A549 (cell line): ENCODE data around the gene LRP1. TPM values are rescaled to one million over a fixed set of nuclear protein-coding genes. Genes with fewer than 3 reads are reported as not detected.

ENCODE experiments used
- ATAC-seq, 2 experiments: fragments of 200-7000 bp in 1 of 2; fragments of >200 bp in 1 of 2; cut with Nextera tagmentation in 1 of 2; cut with Tn5 transposase in 1 of 2; 3 replicates each; pipeline versions ENCODE4 v1.8.0 to v1.9.1; 2018 to 2020; ENCODE audit warnings: mild to moderate bottlenecking in 1 of 2, moderate library complexity in 1 of 2
- CTCF ChIA-PET: fragments of 300-600 bp; sonication (Branson Sonifier 250); formaldehyde crosslinking; extraction: SDS; loops from one replicate; lab custom pipeline; 2021; ENCODE audit warnings: antibody characterized with exemption, inconsistent platforms; lab: Yijun Ruan, JAX
- POLR2A ChIA-PET: fragments of 350-600 bp; formaldehyde crosslinking; extraction: SDS; loops from one replicate; lab custom pipeline; 2021; ENCODE audit warnings: antibody characterized with exemption, inconsistent platforms; lab: Yijun Ruan, JAX
- DNase-seq, 2 experiments: peaks; one replicate each; pipeline versions ENCODE4 v3.0.0 to v3.0.0-alpha.2; 2011 to 2016; ENCODE audit warnings: low read depth in 1 of 2, low spot score in 1 of 2
- FAIRE-seq: peaks from 2 replicates; lab custom pipeline; 2011; peaks lifted over from hg19 to GRCh38; lab: Jason Lieb, UNC
- H3K27ac ChIP-seq, 2 experiments: fragments of >200 bp; sonication (Bioruptor Twin); formaldehyde crosslinking; 3 replicates each; pipeline ENCODE4 v1.5.1; 2016 to 2017
- H3K4me1 ChIP-seq: fragments of >200 bp; sonication (Bioruptor Twin); formaldehyde crosslinking; 3 replicates; pipeline ENCODE4 v1.6.1; 2016
- H3K4me2 ChIP-seq: fragments of >200 bp; sonication (Bioruptor Twin); formaldehyde crosslinking; 3 replicates; pipeline ENCODE4 v1.6.1; 2016
- H3K4me3 ChIP-seq: fragments of >200 bp; sonication (Bioruptor Twin); formaldehyde crosslinking; 3 replicates; pipeline ENCODE4 v1.5.1; 2016
- H3K9me3 ChIP-seq: fragments of >200 bp; sonication (Bioruptor Twin); formaldehyde crosslinking; 3 replicates; pipeline ENCODE4 v1.6.1; 2016
- ATOH8 ChIP-seq: fragments of 250-450 bp; sonication (Bioruptor Pico); IDR thresholded peaks from 2 replicates; pipeline ENCODE4 v1.5.0; 2020; ENCODE audit warnings: low read depth, mild to moderate bottlenecking, moderate library complexity
- CBX8 ChIP-seq: fragments of 200-600 bp; sonication (generic); IDR thresholded peaks from 2 replicates; pipeline ENCODE4 v1.6.1; 2016
- CEBPB ChIP-seq, 2 experiments: fragments of >200 bp in 1 of 2; sonication (Bioruptor Twin) in 1 of 2; formaldehyde crosslinking in 1 of 2; IDR thresholded peaks; 2 replicates each; pipeline ENCODE4 v1.6.1; 2012 to 2016
- CHD2 ChIP-seq: fragments of 150-350 bp; IDR thresholded peaks from 2 replicates; pipeline ENCODE4 v1.6.1; 2014; ENCODE audit warnings: low read length; ENCODE audit not compliant: partially characterized antibody
- CTCF ChIP-seq: fragments of >200 bp; sonication (Bioruptor Twin); formaldehyde crosslinking; IDR thresholded peaks from 3 replicates; pipeline ENCODE4 v1.5.1; 2016
- EP300 ChIP-seq, 2 experiments: fragments of >200 bp; sonication (Bioruptor Twin); formaldehyde crosslinking; IDR thresholded peaks; 2 replicates in 1 of 2; 3 replicates in 1 of 2; pipeline ENCODE4 v1.6.1; 2016 to 2017
- FOXS1 ChIP-seq: fragments of 250-450 bp; sonication (Bioruptor Pico); IDR thresholded peaks from 2 replicates; pipeline ENCODE4 v1.5.0; 2020; ENCODE audit warnings: mild to moderate bottlenecking, moderate library complexity
- HDAC2 ChIP-seq: fragments of 200-600 bp; sonication (generic); IDR thresholded peaks from 2 replicates; pipeline ENCODE4 v1.6.1; 2016
- HES2 ChIP-seq: fragments of >200 bp; sonication (Bioruptor Twin); formaldehyde crosslinking; IDR thresholded peaks from 2 replicates; pipeline ENCODE4 v1.6.1; 2016
- HEYL ChIP-seq: fragments of 250-450 bp; sonication (Bioruptor Pico); IDR thresholded peaks from 2 replicates; pipeline ENCODE4 v1.8.0; 2021; ENCODE audit warnings: mild to moderate bottlenecking, moderate library complexity
- HOXA7 ChIP-seq: fragments of 250-450 bp; sonication (Bioruptor Pico); IDR thresholded peaks from 2 replicates; pipeline ENCODE4 v1.5.0; 2020; ENCODE audit warnings: mild to moderate bottlenecking, moderate library complexity
- HOXB13 ChIP-seq: fragments of 250-450 bp; sonication (Bioruptor Pico); IDR thresholded peaks from 2 replicates; pipeline ENCODE4 v1.5.0; 2020; ENCODE audit warnings: low read depth, mild to moderate bottlenecking, moderate library complexity
- HOXB5 ChIP-seq: fragments of 250-450 bp; sonication (Bioruptor Pico); IDR thresholded peaks from 2 replicates; pipeline ENCODE4 v1.5.0; 2020; ENCODE audit warnings: mild to moderate bottlenecking, moderate library complexity
- JUNB ChIP-seq: fragments of >200 bp; sonication (Bioruptor Twin); formaldehyde crosslinking; IDR thresholded peaks from 2 replicates; pipeline ENCODE4 v1.6.1; 2016
- MAFK ChIP-seq: fragments of 450-650 bp; IDR thresholded peaks from 2 replicates; pipeline ENCODE4 v1.6.1; 2014; ENCODE audit not compliant: partially characterized antibody
- MAX ChIP-seq: IDR thresholded peaks from 2 replicates; pipeline ENCODE4 v1.6.1; 2012
- NFE2L2 ChIP-seq: fragments of 150-350 bp; conservative IDR thresholded peaks from 2 replicates; pipeline ENCODE4 v1.6.1; 2014; ENCODE audit warnings: low read length
- POLR2A ChIP-seq: IDR thresholded peaks from 2 replicates; pipeline ENCODE4 v1.6.1; 2012; ENCODE audit warnings: mild to moderate bottlenecking, low read length
- POLR2AphosphoS2 ChIP-seq: conservative IDR thresholded peaks from 2 replicates; pipeline ENCODE4 v1.6.1; 2012; ENCODE audit warnings: low read length, improper control_type of control experiment, inconsistent platforms
- RAD21 ChIP-seq, 2 experiments: fragments of >200 bp in 1 of 2; sonication (Bioruptor Twin) in 1 of 2; formaldehyde crosslinking in 1 of 2; IDR thresholded peaks in 1 of 2; conservative IDR thresholded peaks in 1 of 2; 2 replicates in 1 of 2; 3 replicates in 1 of 2; pipeline ENCODE4 v1.6.1; 2012 to 2018; ENCODE audit warnings: inconsistent platforms in 1 of 2
- RARB ChIP-seq: fragments of 250-450 bp; sonication (Bioruptor Pico); IDR thresholded peaks from 2 replicates; pipeline ENCODE4 v1.8.0; 2021; ENCODE audit warnings: mild to moderate bottlenecking, moderate library complexity
- RNF2 ChIP-seq: fragments of 200-600 bp; sonication (generic); IDR thresholded peaks from 2 replicates; pipeline ENCODE4 v1.6.1; 2016; ENCODE audit warnings: low read depth, mild to moderate bottlenecking, antibody characterized with exemption, moderate library complexity, borderline replicate concordance
- TFCP2L1 ChIP-seq: fragments of 250-450 bp; sonication (Bioruptor Pico); IDR thresholded peaks from 2 replicates; pipeline ENCODE4 v1.5.0; 2021; ENCODE audit warnings: mild to moderate bottlenecking
- TP53 ChIP-seq: fragments of 250-450 bp; sonication (Bioruptor Pico); IDR thresholded peaks from 2 replicates; pipeline ENCODE4 v1.5.0; 2021; ENCODE audit warnings: mild to moderate bottlenecking, moderate library complexity
- ZC3H11A ChIP-seq: fragments of 450-650 bp; IDR thresholded peaks from 2 replicates; pipeline ENCODE4 v1.6.1; 2014; ENCODE audit warnings: antibody characterized with exemption, mild to moderate bottlenecking
- ZNF302 ChIP-seq: fragments of 250-450 bp; sonication (Bioruptor Pico); IDR thresholded peaks from 2 replicates; pipeline ENCODE4 v1.9.0; 2021; ENCODE audit warnings: inconsistent platforms, mild to moderate bottlenecking, moderate library complexity
- WGBS: methylation state at CpG from one replicate; pipeline ENCODE4 v1.1.6; 2017; ENCODE audit errors: missing lambda C conversion rate; 5-methylcytosine and 5-hydroxymethylcytosine counted together
- polyA plus RNA-seq, 4 experiments: library from polyadenylated mRNA; depleted of rRNA in 3 of 4; stranded (reverse); fragments of >200 nt; fragmentation: RNase III in 1 of 4; extraction: RNeasy Plus Mini Kit Qiagen cat#74134 plus additional on column Dnase treatment in 1 of 4; gene quantifications; 2 replicates in 3 of 4; 3 replicates in 1 of 4; pipeline ENCODE4 v1.2.3, GENCODE V29; 2011 to 2017
- TF ChIP-seq, protein P1 (sequence below): fragments of >200 bp; sonication (Bioruptor Twin); formaldehyde crosslinking; IDR thresholded peaks from 3 replicates; pipeline ENCODE4 v1.6.1; 2016
- TF ChIP-seq, protein P2 (sequence below): fragments of 250-450 bp; sonication (Bioruptor Pico); IDR thresholded peaks from 2 replicates; pipeline ENCODE4 v1.5.0; 2021; ENCODE audit warnings: mild to moderate bottlenecking, moderate library complexity, borderline replicate concordance

Gene LRP1
- polyA plus RNA-seq, 2 of the 4 experiments (the other 2 are of a cell fraction), result 5.6 to 9.4 TPM

DNA sequence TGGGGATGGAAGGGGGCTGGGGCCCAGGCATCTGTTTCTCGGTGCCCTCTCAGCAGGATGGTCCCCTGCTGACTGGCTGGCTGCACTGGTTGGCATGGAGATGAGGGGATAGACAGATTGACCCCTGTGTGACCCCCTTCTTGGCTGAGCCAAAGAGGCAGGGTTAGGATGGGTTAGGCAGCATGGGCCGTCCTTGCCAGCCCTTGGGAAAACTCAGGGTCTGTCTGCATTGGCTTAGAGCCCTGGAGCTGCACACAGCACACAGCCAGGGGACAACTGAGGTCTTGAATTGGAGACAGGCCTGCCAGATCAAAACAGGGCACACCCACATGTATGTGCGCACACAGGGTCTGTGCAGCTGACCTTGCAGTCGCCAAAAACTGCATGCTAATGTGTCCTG, 30.4 kb downstream of the LRP1 start:
- H3K4me1 ChIP-seq, result no peaks in the 10 kb centered on the region
- no peak; a peak in 1 of 6 replicates for ATAC-seq
- ChIA-PET POLR2A (no interaction called here), CTCF (interaction anchor here (2.5 to 16.2 kb wide), 4 partner anchors 13 to 47 kb away, joined by 8 to 180 read pairs (median 34); no protein-coding TSS in a partner anchor)
- H3K9me3 ChIP-seq, result no peaks in the 10 kb centered on the region
- H3K4me2 ChIP-seq, result no peak overlapping the region
- H3K27ac ChIP-seq, result no peak overlapping the region
- WGBS, result 86% methylated on average over 4 of the region's 4 CpGs
- H3K4me3 ChIP-seq, result no peak overlapping the region
- DNase-seq, result no peak
- TF ChIP-seq RNF2, result no peak
- TF ChIP-seq HOXB13 (CRISPR knock-in tag), result no peak
- no peak for TF ChIP-seq ZC3H11A
- TF ChIP-seq JUNB, result no peak
- no peak for TF ChIP-seq FOXS1 (CRISPR knock-in tag)
- TF ChIP-seq HOXB5 (CRISPR knock-in tag), result no peak
- TF ChIP-seq TFCP2L1 (CRISPR knock-in tag), result no peak
- no peak for TF ChIP-seq POLR2AphosphoS2
- TF ChIP-seq, protein P1, sequence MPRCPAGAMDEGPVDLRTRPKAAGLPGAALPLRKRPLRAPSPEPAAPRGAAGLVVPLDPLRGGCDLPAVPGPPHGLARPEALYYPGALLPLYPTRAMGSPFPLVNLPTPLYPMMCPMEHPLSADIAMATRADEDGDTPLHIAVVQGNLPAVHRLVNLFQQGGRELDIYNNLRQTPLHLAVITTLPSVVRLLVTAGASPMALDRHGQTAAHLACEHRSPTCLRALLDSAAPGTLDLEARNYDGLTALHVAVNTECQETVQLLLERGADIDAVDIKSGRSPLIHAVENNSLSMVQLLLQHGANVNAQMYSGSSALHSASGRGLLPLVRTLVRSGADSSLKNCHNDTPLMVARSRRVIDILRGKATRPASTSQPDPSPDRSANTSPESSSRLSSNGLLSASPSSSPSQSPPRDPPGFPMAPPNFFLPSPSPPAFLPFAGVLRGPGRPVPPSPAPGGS, result no peak
- no peak for TF ChIP-seq MAX
- TF ChIP-seq RAD21 (conservative IDR thresholded peaks at IDR 0.05 in 1 of 2, IDR thresholded peaks at IDR 0.05 in 1 of 2), result no peak
- FAIRE-seq, result no peak

DNA sequence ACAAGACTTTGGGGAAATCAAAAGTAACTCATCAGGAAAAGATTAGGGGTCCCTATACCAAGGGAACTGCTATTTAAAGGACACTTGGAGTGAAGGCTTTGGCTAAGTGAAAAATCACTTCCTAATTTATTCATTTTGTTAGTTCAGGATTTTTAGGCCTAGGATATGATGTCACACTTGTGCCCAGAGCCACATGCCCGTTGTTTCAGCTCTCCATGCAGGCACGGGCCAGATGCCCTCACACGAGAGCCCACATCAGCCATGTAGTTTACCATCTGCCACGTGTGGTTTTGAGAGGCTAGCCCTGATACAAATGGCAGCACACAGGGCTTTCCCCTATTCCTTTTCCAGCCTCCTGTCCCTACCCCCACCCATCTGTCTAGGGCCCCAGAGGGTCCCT, 31.0 kb downstream of the LRP1 start:
- 77% methylated on average over 4 of the region's 4 CpGs for WGBS
- ChIA-PET POLR2A (interaction anchor here (0.7 kb wide), 1 partner anchor 9 kb away, joined by 3 read pairs; no protein-coding TSS in a partner anchor), CTCF (interaction anchor here (2.5 to 16.2 kb wide), 4 partner anchors 13 to 47 kb away, joined by 8 to 180 read pairs (median 34); no protein-coding TSS in a partner anchor)
- Histone ChIP-seq H3K9me3 (no peaks in the 10 kb centered on the region), H3K4me3 (no peak overlapping the region), H3K27ac (no peak overlapping the region), H3K4me2 (no peak overlapping the region), H3K4me1 (no peaks in the 10 kb centered on the region)
- ATAC-seq, result no peak
- no peak for FAIRE-seq
- TF ChIP-seq RARB (CRISPR knock-in tag) (no peak), MAFK (peak; percentile 15)
- DNase-seq, result no peak

DNA sequence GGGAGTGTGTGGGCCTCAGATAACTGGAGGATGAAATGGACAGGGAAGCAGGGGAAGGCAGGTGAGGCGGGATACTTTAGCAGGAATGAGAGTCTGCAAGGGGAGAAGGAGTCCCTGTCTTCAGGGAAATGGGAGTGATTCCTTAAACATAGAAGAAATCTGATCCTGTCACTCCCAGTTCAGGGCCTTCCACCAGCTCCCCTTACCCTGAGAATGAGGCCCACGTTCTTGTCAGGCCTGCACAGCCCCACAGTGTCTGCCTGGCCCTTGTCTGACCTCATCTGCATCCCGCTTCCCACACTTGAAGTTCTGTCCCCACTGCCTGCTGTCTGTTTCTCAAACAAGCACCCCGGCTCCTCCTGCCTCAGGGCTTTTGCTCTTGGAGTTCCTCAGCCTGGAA, 31.8 kb downstream of the LRP1 start:
- DNase-seq (no peak), FAIRE-seq (no peak), ATAC-seq (no peak)
- ChIA-PET POLR2A (interaction anchor here (0.7 kb wide), 1 partner anchor 9 kb away, joined by 3 read pairs; no protein-coding TSS in a partner anchor), CTCF (interaction anchor here (0.8 to 16.2 kb wide), 6 partner anchors 10 to 54 kb away, joined by 3 to 180 read pairs (median 16); no protein-coding TSS in a partner anchor)
- Histone ChIP-seq H3K27ac (no peak overlapping the region), H3K9me3 (no peaks in the 10 kb centered on the region), H3K4me2 (no peak overlapping the region), H3K4me1 (peaks cover 3% of the 10 kb centered on the region), H3K4me3 (no peak overlapping the region)
- 78% methylated on average over 4 of the region's 4 CpGs for WGBS
- TF ChIP-seq EP300 (IDR thresholded peaks at IDR 0.05) (no peak), CHD2 (no peak), HOXA7 (CRISPR knock-in tag) (no peak), ATOH8 (CRISPR knock-in tag) (no peak), HES2 (no peak), POLR2A (no peak), ZNF302 (no peak), HDAC2 (no peak), POLR2AphosphoS2 (no peak), MAX (no peak), CTCF (no peak), CBX8 (no peak), CEBPB (IDR thresholded peaks at IDR 0.05) (no peak), TP53 (CRISPR knock-in tag) (no peak), MAFK (no peak), HEYL (CRISPR knock-in tag) (no peak), NFE2L2 (no peak)
- TF ChIP-seq, protein P2, sequence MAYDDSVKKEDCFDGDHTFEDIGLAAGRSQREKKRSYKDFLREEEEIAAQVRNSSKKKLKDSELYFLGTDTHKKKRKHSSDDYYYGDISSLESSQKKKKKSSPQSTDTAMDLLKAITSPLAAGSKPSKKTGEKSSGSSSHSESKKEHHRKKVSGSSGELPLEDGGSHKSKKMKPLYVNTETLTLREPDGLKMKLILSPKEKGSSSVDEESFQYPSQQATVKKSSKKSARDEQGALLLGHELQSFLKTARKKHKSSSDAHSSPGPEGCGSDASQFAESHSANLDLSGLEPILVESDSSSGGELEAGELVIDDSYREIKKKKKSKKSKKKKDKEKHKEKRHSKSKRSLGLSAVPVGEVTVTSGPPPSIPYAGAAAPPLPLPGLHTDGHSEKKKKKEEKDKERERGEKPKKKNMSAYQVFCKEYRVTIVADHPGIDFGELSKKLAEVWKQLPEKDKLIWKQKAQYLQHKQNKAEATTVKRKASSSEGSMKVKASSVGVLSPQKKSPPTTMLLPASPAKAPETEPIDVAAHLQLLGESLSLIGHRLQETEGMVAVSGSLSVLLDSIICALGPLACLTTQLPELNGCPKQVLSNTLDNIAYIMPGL (CRISPR knock-in tag), result no peak
